HG03159 (cell line): ENCODE measurements around the gene AP1B1.
"Not testable (repeated sequence)": the region's sequence is repeated elsewhere in the genome, so short reads cannot be mapped to it uniquely, and the experiment has no call there.

ENCODE experiments used
- ATAC-seq: cut with Tn5 transposase; IDR thresholded peaks from one replicate; pipeline ENCODE4 v1.9.1; 2021; ENCODE audit warnings: mild to moderate bottlenecking, moderate library complexity; ENCODE audit not compliant: unreplicated experiment

AP1B1 gene

GRCh38 chr22:29390270-29390669 lies 1.9 kb upstream of the AP1B1 start:
- no peak for ATAC-seq

- peak; percentile 20 for ATAC-seq
Observed at GRCh38 chr22:29388759-29389090, 355 bp upstream of the AP1B1 start.

GRCh38 chr22:29386708-29387107 lies 1.7 kb downstream of the AP1B1 start:
- no peak for ATAC-seq

- peak; percentile 47 for ATAC-seq
Observed at GRCh38 chr22:29385748-29386147, 2.6 kb downstream of the AP1B1 start.

GRCh38 chr22:29385151-29385704 lies 3.1 kb downstream of the AP1B1 start:
- ATAC-seq, result no peak

GRCh38 chr22:29383740-29384139 lies 4.6 kb downstream of the AP1B1 start:
- ATAC-seq, result no peak

- no peak for ATAC-seq
Observed at GRCh38 chr22:29382580-29383302, 5.6 kb downstream of the AP1B1 start.

GRCh38 chr22:29380856-29381255 lies 7.5 kb downstream of the AP1B1 start:
- no peak for ATAC-seq

GRCh38 chr22:29380032-29380781 lies 8.2 kb downstream of the AP1B1 start:
- ATAC-seq, result no peak

- no peak for ATAC-seq
Observed at GRCh38 chr22:29379258-29379657, 9.1 kb downstream of the AP1B1 start.

GRCh38 chr22:29377979-29378378 lies 10.4 kb downstream of the AP1B1 start:
- no peak for ATAC-seq

GRCh38 chr22:29376705-29377104 lies 11.7 kb downstream of the AP1B1 start:
- ATAC-seq, result not testable (repeated sequence)

- no peak for ATAC-seq
Observed at GRCh38 chr22:29375398-29376076, 12.8 kb downstream of the AP1B1 start.

- ATAC-seq, result not testable (repeated sequence)
Observed at GRCh38 chr22:29374806-29375205, 13.6 kb downstream of the AP1B1 start.

- no peak for ATAC-seq
Observed at GRCh38 chr22:29374401-29374800, 14.0 kb downstream of the AP1B1 start.

GRCh38 chr22:29370537-29370936 lies 17.8 kb downstream of the AP1B1 start:
- ATAC-seq, result no peak

- no peak for ATAC-seq
Observed at GRCh38 chr22:29369460-29369859, 18.9 kb downstream of the AP1B1 start.

GRCh38 chr22:29359469-29359868 lies 28.9 kb downstream of the AP1B1 start:
- no peak for ATAC-seq

- not testable (repeated sequence) for ATAC-seq
Observed at GRCh38 chr22:29357193-29357890, 31.0 kb downstream of the AP1B1 start.

- no peak for ATAC-seq
Observed at GRCh38 chr22:29353860-29354259, 34.5 kb downstream of the AP1B1 start.

- no peak for ATAC-seq
Observed at GRCh38 chr22:29353286-29353685, 35.1 kb downstream of the AP1B1 start.
